ENCODE data around the gene WDR64.
"Not testable (repeated sequence)": the region's sequence is repeated elsewhere in the genome, so short reads cannot be mapped to it uniquely, and the experiment has no call there.

Gene WDR64

GRCh38 chr1:241658081-241658793, 6.2 kb downstream of the WDR64 start:
- DNase-seq (ENCODE audit: low spot score): no peak

- not testable (repeated sequence) for DNase-seq (ENCODE audit: low spot score)
Observed at GRCh38 chr1:241659016-241659415, 6.9 kb downstream of the WDR64 start.

- DNase-seq (ENCODE audit: low spot score): no peak
Observed at GRCh38 chr1:241660424-241660972, 8.4 kb downstream of the WDR64 start.

GRCh38 chr1:241666419-241666818, 14.3 kb downstream of the WDR64 start:
- DNase-seq (ENCODE audit: low spot score): no peak

- no peak for DNase-seq (ENCODE audit: low spot score)
Observed at GRCh38 chr1:241672301-241672700, 20.2 kb downstream of the WDR64 start.

GRCh38 chr1:241674805-241675384, 22.8 kb downstream of the WDR64 start:
- no peak for DNase-seq (ENCODE audit: low spot score)

GRCh38 chr1:241675983-241676382, 23.9 kb downstream of the WDR64 start:
- no peak for DNase-seq (ENCODE audit: low spot score)

GRCh38 chr1:241677201-241677600, 25.1 kb downstream of the WDR64 start:
- DNase-seq (ENCODE audit: low spot score): no peak

- no peak for DNase-seq (ENCODE audit: low spot score)
Observed at GRCh38 chr1:241678536-241678935, 26.5 kb downstream of the WDR64 start.

GRCh38 chr1:241679404-241679803, 27.3 kb downstream of the WDR64 start:
- DNase-seq (ENCODE audit: low spot score): no peak

- DNase-seq (ENCODE audit: low spot score): no peak
Observed at GRCh38 chr1:241679961-241680360, 27.9 kb downstream of the WDR64 start.

GRCh38 chr1:241681861-241682448, 29.9 kb downstream of the WDR64 start:
- not testable (repeated sequence) for DNase-seq (ENCODE audit: low spot score)

- no peak for DNase-seq (ENCODE audit: low spot score)
Observed at GRCh38 chr1:241682921-241683320, 30.8 kb downstream of the WDR64 start.

GRCh38 chr1:241684108-241684507, 32.0 kb downstream of the WDR64 start:
- DNase-seq (ENCODE audit: low spot score): no peak

- DNase-seq (ENCODE audit: low spot score): no peak
Observed at GRCh38 chr1:241688940-241689368, 36.9 kb downstream of the WDR64 start.

GRCh38 chr1:241695246-241696171, 43.4 kb downstream of the WDR64 start:
- no peak for DNase-seq (ENCODE audit: low spot score)

- DNase-seq (ENCODE audit: low spot score): no peak
Observed at GRCh38 chr1:241696172-241696814, 44.2 kb downstream of the WDR64 start.

GRCh38 chr1:241696815-241697639, 44.9 kb downstream of the WDR64 start:
- no peak for DNase-seq (ENCODE audit: low spot score)

GRCh38 chr1:241697640-241698018, 45.5 kb downstream of the WDR64 start:
- no peak for DNase-seq (ENCODE audit: low spot score)

GRCh38 chr1:241698177-241698576, 46.1 kb downstream of the WDR64 start:
- no peak for DNase-seq (ENCODE audit: low spot score)

All from germinal center (tissue), 1 donor.